Kidney capillary endothelial cell (primary cell): Measurements from ENCODE around the gene ARID1A.

ENCODE experiments used
- DNase-seq: peaks from one replicate; pipeline ENCODE4 v3.0.0-alpha.2; 2018; ENCODE audit warnings: low spot score

ARID1A gene

DNA sequence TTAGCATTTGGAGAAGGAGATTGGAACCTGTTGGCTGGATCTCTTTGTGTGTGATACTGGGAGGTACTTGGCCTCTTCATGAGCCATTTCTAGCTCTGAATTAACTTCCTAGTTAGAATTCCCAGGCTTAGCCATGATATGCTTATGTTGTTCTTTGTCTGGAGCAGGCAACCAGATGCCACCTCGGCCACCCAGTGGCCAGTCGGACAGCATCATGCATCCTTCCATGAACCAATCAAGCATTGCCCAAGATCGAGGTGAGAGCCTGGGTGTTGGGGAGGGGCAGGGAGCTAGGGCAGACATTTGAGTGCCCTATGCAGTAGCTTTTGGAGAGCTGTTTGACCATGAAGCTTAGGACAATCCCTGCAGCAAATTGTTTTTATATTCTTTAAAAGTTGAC is 65.4 kb downstream of the ARID1A start:
- no peak for DNase-seq

DNA sequence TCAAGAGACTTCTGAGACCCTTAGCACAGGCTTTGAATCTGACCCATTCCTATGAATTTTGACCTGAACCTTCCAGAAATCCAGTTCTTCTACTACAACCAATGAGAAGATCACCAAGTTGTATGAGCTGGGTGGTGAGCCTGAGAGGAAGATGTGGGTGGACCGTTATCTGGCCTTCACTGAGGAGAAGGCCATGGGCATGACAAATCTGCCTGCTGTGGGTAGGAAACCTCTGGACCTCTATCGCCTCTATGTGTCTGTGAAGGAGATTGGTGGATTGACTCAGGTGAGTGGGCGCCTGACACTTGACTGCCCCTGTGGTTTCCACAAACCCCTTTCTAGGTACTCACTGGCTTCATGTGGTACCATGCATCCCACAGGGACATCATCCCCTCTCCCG is 71.9 kb downstream of the ARID1A start:
- DNase-seq, result no peak

DNA sequence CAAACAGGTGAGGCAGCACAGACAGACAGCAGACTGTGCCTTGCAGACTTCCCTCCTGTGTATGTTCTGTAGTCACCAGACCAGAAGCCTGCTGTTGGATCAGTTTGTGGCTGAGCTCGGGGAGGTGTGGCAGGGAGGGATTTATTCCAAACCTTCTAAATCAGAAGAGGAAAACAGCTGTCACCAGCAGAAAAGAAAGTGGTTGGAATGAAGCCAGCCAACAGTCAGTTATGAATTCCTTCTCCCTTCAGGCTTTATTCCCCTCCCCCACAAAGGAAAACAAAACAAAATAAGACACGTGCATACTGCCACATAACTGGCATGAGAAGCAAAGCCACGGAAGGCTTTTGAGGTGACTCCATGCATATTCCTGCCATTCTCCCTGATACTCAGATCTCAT is 72.9 kb downstream of the ARID1A start:
- peak; percentile 63 for DNase-seq

DNA sequence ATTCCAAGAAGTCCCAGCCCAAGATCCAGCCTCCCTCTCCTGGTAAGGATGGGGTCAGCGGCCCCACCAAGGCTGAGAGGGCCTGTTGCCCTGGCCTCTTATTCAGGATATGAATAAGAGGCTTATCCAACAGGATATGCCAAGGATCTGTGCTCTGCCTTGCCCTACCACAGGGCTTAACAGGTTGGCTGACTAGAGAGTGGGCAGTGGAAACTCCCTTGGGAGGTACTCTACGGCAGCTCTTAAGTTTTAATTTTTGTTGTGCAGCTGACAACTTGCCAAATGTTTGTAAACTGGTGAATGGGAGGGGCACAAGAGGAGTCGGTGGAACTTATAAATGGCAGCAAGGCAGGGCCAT is 75.4 kb downstream of the ARID1A start:
- DNase-seq, result peak; percentile 67

DNA sequence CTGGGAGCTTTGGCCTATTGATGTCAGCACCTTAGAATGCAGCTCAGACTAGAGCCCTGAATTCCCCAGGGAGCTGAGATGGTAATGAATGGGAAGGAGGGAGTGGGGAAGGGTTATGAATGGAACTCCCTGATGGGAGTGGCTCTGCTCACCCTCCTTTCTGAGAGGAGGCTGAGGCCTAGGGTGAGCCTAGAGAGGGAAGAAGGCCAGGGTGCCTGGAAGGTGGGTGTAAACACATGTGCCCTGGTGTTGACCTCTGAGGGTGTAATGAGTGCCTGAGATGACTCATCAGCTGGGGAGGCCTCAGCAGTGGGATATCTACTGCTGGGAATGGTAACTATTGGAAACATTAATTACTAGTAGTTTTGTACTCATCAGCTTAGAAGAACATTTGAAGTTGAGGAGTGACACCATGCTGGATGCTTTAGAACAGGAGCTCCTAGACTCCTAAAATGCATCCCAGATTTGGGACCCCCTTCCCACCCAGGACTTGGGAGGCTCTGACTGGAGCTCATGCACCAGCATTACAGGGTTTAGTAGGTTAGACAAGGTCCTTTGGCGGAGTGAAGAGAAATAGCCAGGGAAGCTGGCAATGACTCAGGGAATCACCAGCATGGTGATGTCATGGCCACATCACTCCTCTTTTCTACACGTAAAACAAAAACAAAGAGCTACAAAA is 76.0 kb downstream of the ARID1A start:
- peak; percentile 76 for DNase-seq

DNA sequence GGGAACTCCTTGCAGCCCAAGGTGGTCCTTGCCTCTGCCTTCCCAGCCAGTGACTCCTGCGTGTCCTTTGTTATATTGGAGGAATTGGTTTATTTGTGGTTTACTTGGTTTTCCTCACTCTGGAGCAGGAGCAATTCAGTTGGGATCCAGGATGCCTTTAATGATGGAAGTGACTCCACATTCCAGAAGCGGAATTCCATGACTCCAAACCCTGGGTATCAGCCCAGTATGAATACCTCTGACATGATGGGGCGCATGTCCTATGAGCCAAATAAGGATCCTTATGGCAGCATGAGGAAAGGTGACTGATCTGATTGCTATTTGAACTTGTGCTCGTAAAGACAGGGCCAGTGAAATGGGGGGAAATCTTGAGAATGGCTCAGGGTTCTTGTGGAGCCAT is 76.9 kb downstream of the ARID1A start:
- peak; percentile 75 for DNase-seq

DNA sequence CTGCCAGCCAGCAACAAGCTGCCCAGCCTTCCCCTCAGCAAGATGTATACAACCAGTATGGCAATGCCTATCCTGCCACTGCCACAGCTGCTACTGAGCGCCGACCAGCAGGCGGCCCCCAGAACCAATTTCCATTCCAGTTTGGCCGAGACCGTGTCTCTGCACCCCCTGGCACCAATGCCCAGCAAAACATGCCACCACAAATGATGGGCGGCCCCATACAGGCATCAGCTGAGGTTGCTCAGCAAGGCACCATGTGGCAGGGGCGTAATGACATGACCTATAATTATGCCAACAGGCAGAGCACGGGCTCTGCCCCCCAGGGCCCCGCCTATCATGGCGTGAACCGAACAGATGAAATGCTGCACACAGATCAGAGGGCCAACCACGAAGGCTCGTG is 78.6 kb downstream of the ARID1A start:
- DNase-seq, result no peak

DNA sequence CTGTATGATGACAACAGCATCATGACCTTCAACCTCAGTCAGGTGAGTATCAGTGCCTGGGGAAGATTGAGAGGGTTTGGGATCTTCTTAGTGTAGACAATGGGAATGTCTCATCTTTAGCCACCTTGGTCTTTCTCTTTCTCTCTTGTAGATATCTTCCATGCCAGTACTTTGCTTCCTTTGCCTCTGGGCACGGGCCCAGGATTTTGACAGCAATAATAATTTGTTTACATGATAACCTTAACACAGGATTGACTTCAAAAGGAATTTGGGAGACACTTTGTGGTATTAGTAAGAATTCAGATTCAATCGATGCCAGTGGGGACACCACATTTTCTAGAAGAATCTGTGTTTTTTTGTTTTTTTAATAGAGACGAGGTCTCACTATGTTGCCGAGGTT is 79.9 kb downstream of the ARID1A start:
- DNase-seq, result no peak

DNA sequence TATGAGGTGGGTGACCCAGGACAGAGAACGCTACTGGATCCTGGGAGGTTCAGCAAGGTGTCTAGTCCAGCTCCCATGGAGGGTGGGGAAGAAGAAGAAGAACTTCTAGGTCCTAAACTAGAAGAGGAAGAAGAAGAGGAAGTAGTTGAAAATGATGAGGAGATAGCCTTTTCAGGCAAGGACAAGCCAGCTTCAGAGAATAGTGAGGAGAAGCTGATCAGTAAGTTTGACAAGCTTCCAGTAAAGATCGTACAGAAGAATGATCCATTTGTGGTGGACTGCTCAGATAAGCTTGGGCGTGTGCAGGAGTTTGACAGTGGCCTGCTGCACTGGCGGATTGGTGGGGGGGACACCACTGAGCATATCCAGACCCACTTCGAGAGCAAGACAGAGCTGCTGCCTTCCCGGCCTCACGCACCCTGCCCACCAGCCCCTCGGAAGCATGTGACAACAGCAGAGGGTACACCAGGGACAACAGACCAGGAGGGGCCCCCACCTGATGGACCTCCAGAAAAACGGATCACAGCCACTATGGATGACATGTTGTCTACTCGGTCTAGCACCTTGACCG is 83.4 kb downstream of the ARID1A start:
- DNase-seq, result no peak

DNA sequence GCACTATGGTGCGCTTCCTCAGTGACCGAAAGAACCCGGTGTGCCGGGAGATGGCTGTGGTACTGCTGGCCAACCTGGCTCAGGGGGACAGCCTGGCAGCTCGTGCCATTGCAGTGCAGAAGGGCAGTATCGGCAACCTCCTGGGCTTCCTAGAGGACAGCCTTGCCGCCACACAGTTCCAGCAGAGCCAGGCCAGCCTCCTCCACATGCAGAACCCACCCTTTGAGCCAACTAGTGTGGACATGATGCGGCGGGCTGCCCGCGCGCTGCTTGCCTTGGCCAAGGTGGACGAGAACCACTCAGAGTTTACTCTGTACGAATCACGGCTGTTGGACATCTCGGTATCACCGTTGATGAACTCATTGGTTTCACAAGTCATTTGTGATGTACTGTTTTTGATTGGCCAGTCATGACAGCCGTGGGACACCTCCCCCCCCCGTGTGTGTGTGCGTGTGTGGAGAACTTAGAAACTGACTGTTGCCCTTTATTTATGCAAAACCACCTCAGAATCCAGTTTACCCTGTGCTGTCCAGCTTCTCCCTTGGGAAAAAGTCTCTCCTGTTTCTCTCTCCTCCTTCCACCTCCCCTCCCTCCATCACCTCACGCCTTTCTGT is 84.6 kb downstream of the ARID1A start:
- no peak for DNase-seq

DNA sequence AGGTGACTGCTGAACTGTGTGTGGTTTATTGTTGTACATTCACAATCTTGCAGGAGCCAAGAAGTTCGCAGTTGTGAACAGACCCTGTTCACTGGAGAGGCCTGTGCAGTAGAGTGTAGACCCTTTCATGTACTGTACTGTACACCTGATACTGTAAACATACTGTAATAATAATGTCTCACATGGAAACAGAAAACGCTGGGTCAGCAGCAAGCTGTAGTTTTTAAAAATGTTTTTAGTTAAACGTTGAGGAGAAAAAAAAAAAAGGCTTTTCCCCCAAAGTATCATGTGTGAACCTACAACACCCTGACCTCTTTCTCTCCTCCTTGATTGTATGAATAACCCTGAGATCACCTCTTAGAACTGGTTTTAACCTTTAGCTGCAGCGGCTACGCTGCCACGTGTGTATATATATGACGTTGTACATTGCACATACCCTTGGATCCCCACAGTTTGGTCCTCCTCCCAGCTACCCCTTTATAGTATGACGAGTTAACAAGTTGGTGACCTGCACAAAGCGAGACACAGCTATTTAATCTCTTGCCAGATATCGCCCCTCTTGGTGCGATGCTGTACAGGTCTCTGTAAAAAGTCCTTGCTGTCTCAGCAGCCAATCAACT is 85.5 kb downstream of the ARID1A start:
- DNase-seq, result no peak

DNA sequence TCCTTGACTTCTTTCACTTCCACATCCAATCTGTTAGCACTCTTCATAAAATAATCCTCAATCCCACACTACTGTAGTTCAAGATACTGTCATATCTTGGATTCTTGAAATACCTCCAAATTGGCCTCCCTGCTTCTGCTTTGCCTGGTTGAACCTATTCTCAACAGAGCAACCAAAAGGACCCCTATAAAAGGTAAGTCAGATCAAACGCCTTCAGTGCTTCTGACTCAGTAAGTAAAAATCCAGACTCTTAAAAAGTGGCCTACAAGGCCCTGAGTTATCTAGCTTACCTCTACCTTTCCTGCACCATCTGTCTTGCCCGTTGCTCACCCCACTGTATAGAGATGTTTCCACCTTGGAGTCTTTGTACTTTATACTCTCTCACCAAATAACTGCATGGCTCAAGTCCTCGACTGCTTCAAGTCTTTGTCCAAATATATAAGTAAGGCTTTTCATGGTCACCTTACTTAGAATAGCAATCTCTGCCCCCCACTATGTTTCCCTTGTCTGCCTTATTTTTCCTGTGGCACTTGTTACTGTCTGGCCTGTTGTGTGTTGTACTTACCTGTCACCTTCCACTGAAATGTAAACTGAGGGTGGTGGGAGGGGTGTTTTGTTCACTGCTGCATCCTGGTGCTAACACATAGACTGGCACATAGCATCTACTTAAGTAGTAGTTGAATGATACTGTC is 86.9 kb downstream of the ARID1A start:
- DNase-seq, result no peak

DNA sequence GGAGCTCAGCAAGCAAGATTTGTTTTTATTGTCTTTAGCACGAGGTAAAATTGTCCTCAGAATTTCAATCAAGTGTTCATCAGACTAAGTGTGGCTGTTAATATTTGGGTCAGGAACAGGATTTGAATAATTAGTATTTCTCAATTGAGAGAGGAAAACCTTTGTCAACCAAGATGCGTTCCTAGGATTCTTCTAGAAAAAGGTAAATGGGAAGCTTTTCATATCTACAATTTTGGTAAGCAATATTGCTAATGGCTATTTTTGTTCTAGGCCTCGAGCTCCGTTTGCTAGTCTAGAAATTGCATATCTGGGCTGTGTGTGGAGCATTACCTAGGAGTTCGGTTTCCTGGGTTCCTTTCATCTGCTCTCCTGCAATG is 87.8 kb downstream of the ARID1A start:
- DNase-seq, result no peak

DNA sequence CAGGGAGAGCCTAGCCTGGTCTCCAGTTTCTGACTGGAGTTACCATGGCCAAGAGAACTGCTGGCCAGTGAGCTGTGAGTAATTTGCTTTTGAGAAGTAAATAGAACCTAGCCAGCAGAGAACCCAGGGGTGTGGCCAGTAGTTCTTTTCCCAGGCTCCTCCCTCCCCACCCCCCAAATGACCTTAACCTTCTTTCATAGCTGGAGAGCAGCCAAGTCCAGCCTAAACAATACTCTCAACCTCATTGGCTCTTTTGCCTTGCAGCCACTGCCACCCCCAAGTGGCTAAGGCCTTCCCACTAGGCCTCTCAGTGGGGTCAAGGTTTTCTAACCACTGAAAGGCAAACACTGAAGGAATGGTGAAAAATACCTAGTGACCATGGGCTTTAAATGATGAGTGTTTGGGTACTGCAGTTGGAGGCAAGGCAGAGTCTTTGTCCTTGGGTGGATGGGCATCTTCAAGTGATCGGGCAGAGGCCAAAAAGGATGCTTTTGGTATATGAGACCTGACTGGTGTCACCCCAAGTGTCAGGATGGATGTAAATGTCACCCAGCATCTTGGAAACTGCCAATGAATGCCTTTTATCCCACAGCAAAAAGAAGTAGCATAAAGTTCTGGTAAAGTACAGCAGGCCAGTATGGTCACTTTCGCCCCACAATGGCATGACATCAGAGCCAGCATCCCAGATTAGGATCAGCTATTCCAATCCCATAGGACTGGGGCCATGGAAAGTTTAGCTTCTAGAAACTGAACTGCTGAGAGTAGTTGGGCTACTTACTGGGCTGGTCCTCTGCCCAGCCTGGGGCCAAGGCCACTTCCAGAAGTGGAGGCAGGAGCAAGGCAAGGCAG is 88.4 kb downstream of the ARID1A start:
- DNase-seq, result peak; percentile 41

DNA sequence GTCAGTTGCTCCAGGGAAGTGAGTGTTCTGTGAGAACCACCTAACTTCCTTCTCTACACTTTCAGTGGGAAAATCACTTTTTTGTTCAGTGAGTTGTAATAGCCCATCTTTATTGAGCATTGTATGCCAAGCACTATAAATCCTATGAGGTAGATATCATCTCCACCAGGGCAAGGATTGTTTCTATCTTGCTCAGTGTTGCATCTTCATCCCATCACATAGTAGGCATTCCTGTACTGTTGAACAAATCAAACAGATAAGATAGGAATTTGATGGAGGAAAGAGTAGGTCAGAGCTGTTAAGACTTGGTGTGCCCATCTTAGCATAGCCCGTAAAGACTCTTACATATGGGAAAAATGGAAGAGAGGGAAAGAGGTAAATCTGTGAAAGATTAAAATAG is 89.1 kb downstream of the ARID1A start:
- DNase-seq, result no peak

DNA sequence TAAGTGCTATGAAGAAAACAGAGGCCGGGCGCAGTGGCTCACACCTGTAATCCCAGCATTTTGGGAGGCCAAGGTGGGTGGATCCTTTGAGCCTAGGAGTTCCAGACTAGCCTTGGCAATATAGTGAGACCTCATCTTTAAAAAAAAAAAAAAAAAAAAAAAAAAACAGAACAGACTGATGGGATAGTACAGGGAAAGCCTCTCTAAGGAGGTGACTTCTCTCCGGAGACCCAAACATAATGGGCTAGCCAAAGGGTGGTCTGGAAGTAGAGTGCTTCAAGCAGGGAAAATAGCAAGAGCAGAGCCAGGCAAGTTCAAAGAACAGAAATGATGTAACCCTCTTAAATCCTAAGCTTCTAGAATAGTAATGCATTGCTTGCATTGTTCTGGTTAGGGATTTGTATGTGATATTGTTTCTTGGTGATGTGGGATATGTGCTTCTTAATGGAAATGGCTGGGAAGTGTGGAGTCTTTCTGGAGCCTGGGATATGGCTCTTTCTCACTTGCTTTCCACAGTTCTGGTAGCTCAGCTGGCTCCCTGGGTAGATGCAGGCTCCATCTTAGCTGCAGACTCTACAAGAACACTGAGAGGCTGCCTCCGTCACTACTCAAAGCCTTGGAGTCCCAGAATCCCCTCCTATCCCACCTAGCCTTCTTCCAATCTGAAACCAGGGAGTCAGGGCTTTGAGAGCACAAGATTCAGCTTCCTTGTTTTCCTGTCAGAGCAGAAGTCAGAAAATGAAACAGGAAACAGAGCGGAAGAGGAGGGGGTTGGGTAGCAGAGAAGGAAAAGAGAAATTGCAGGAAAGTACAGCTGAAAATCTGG is 90.0 kb downstream of the ARID1A start:
- peak; percentile 52 for DNase-seq

DNA sequence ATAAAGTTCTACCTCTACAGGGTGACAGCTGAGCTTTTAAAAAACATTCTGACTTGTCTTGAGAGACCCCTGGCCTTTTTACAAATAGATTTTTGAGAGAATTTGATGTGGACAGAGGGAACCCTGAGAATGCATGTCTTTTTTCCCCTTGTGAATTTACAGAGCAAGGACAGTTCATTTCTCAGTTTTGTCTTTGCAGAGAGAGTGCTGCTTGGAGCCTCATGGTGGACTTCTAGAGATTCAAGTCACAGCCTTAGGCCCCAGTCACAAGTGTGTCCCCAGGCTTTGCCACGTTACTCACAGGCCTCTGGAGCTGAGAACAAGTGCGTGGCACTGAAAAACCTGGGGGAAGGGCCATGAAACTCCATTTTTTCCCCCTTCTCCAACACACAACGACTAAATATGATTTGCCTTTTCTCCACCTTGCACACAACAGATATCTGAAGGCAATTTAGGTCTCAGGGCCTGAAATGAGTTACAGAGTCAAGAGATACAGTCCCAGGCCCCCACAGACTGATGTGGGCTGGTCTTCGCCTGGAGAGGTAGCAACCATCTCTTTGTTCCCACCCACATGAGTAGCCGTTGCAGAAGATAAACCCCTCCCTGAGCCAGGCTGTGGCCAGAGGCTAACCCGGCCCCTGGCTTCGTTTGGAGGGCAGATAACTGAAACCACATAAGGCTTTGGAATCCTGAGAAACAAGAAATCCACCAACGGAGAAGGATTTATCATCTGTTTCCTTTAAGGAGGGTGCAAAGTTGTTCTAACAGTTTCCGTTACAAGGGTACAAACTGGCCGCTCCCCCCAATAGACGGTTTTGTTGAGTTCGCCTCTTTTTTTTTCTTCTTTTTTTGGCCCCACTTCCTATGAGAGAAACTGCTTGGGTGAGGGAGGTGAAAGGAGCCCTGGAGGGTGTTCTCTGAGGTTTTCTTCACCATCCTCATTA is 90.9 kb downstream of the ARID1A start:
- peak; percentile 51 for DNase-seq

DNA sequence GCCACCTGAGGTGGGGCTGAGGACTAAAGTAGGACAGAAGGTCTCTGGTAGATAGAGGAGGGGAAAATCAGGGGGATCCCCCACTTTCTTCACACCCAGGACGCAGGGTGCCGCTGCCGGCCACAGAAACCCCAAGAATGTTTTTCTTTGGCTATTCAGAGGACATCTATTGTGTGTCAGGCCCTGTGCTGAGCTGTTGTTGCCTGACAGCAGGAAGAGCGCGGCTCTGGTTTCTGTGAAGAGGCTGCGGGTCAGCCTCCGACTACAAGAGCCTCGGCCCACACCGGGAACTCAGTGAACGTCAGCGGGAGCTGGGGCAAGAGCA is 91.5 kb downstream of the ARID1A start:
- peak; percentile 40 for DNase-seq

DNA sequence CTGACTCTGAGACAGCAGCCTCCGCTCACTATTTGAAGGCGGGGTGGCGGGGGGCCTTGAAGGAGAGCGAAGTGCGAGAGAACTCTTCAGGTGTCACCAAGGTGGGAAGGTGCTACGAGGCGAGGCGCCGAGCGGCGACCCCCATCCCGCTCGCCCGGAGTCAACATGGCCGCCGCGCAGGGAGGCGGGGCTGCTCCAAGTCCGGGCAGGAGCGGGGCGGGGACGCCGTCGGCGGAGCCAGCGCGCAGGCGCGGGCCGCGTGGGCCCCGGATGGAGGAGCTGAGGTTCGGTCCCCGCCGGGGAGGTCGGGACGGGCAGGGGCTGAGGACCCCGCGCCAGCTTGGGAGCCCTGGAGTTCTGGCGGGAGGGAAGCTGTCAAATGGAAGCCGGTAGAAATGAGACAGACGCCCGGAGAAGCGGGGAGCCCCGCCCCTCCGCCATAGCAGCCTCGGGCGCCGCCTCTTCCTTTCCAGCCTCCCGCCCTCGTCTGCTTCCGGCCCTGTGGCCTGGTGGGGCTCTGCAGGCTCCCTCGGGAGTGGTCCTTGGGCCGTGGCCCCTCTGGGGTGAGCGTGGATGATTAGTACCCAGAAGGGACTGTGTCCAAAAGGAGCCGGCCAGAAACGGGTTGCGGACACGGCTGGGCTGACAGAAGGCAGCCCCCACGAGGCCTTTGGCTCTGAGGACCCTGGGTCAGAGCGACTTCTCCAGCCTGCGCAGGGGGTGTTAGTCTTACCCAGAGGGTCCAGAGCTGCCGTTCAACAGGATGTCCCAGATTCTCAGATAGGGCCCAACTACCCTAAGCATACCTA is 92.1 kb downstream of the ARID1A start, which contains the start of gene PIGV:
Gene PIGV (plus strand): TSS at position 245 of the 809 bp plus-strand sequence. CDS start 2,866 bp downstream, outside the sequence.
- peak; percentile 78 for DNase-seq
